ENCODE measurements around the gene NEGR1.

Gene NEGR1

GRCh38 chr1:71706029-71706671 is 576.2 kb downstream of the NEGR1 start:
- no peak for DNase-seq (ENCODE audit: low read depth in 2 of 2, low spot score in 1 of 2)

- DNase-seq (ENCODE audit: low read depth in 2 of 2, low spot score in 1 of 2), result no peak
These were observed 584.2 kb downstream of the NEGR1 start for GRCh38 chr1:71698186-71698585.

GRCh38 chr1:71695821-71696220 is 586.5 kb downstream of the NEGR1 start:
- no peak for DNase-seq (ENCODE audit: low read depth in 2 of 2, low spot score in 1 of 2)

- DNase-seq (ENCODE audit: low read depth in 2 of 2, low spot score in 1 of 2), result no peak
These were observed 587.3 kb downstream of the NEGR1 start for GRCh38 chr1:71695084-71695483.

GRCh38 chr1:71693581-71693980 is 588.8 kb downstream of the NEGR1 start:
- no peak for DNase-seq (ENCODE audit: low read depth in 2 of 2, low spot score in 1 of 2)

GRCh38 chr1:71689635-71690034 is 592.7 kb downstream of the NEGR1 start:
- DNase-seq (ENCODE audit: low read depth in 2 of 2, low spot score in 1 of 2), result no peak

GRCh38 chr1:71687376-71687775 is 595.0 kb downstream of the NEGR1 start:
- DNase-seq (ENCODE audit: low read depth in 2 of 2, low spot score in 1 of 2), result no peak

- no peak for DNase-seq (ENCODE audit: low read depth in 2 of 2, low spot score in 1 of 2)
These were observed 605.1 kb downstream of the NEGR1 start for GRCh38 chr1:71676979-71677925.

- DNase-seq (ENCODE audit: low read depth in 2 of 2, low spot score in 1 of 2), result no peak
These were observed 614.3 kb downstream of the NEGR1 start for GRCh38 chr1:71668065-71668464.

GRCh38 chr1:71667216-71667615 is 615.1 kb downstream of the NEGR1 start:
- DNase-seq (ENCODE audit: low read depth in 2 of 2, low spot score in 1 of 2), result no peak

- no peak for DNase-seq (ENCODE audit: low read depth in 2 of 2, low spot score in 1 of 2)
These were observed 615.7 kb downstream of the NEGR1 start for GRCh38 chr1:71666609-71667008.

GRCh38 chr1:71660411-71660810 is 621.9 kb downstream of the NEGR1 start:
- no peak for DNase-seq (ENCODE audit: low read depth in 2 of 2, low spot score in 1 of 2)

- no peak for DNase-seq (ENCODE audit: low read depth in 2 of 2, low spot score in 1 of 2)
These were observed 624.3 kb downstream of the NEGR1 start for GRCh38 chr1:71657891-71658679.

- DNase-seq (ENCODE audit: low read depth in 2 of 2, low spot score in 1 of 2), result no peak
These were observed 625.4 kb downstream of the NEGR1 start for GRCh38 chr1:71656902-71657301.

GRCh38 chr1:71655604-71656003 is 626.7 kb downstream of the NEGR1 start:
- DNase-seq (ENCODE audit: low read depth in 2 of 2, low spot score in 1 of 2), result no peak

- no peak for DNase-seq (ENCODE audit: low read depth in 2 of 2, low spot score in 1 of 2)
These were observed 628.4 kb downstream of the NEGR1 start for GRCh38 chr1:71653952-71654351.

GRCh38 chr1:71651214-71651613 is 631.1 kb downstream of the NEGR1 start:
- no peak for DNase-seq (ENCODE audit: low read depth in 2 of 2, low spot score in 1 of 2)

- DNase-seq (ENCODE audit: low read depth in 2 of 2, low spot score in 1 of 2), result no peak
These were observed 632.2 kb downstream of the NEGR1 start for GRCh38 chr1:71650119-71650518.

GRCh38 chr1:71649608-71650007 is 632.7 kb downstream of the NEGR1 start:
- no peak for DNase-seq (ENCODE audit: low read depth in 2 of 2, low spot score in 1 of 2)

- DNase-seq (ENCODE audit: low read depth in 2 of 2, low spot score in 1 of 2), result no peak
These were observed 634.6 kb downstream of the NEGR1 start for GRCh38 chr1:71647513-71648300.

- no peak for DNase-seq (ENCODE audit: low read depth in 2 of 2, low spot score in 1 of 2)
These were observed 637.3 kb downstream of the NEGR1 start for GRCh38 chr1:71645015-71645414.
